ENCODE data around the gene RNF157.
A peak's percentile ranks its signal among the peaks of the same experiment; 100 is the strongest.

RNF157 gene

DNA sequence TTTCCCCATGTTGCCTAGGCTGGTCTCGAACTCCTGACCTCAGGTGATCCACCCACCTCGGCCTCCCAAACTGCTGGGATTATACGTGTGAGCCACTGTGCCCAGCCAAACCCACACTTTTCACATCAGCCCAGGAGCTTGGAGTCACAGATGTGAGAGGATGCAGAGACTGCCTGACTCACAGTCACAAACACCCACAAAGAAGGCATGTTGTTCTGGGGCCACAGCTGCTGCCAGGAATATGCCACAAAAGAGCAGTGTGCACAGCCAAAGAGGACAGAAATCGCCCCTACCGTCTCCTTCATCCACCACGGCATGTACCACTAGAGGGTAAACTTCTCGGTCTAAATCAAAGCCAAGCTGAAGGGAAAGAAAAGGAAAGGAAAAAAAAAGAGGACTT is 74.1 kb downstream of the RNF157 start:
- Histone ChIP-seq H4K20me1 (ENCODE audit: insufficient read depth, low read length) (no peaks in the 10 kb centered on the region), H3K27me3 (replicated peaks; ENCODE audit: insufficient read depth, low read length) (no peaks in the 10 kb centered on the region), H3K4me3 (ENCODE audit: low read length) (no peak overlapping the region), H3K9me2 (replicated peaks; ENCODE audit: insufficient read depth, low read length) (no peaks in the 10 kb centered on the region), H3K36me3 (replicated peaks; ENCODE audit: insufficient read depth, low read length) (no peaks in the 10 kb centered on the region), H3F3A (ENCODE audit: insufficient read depth, low read length) (no peaks in the 10 kb centered on the region), H3K4me2 (ENCODE audit: low read depth, low read length) (no peak overlapping the region), H3K9ac (ENCODE audit: low read length) (no peak overlapping the region), H3K27ac (ENCODE audit: low read length) (no peak overlapping the region), H3K79me2 (ENCODE audit: low read length) (no peaks in the 10 kb centered on the region), H2AFZ (ENCODE audit: low read length) (no peak overlapping the region), H3K9me3 (replicated peaks; ENCODE audit: insufficient read depth, low read length) (no peaks in the 10 kb centered on the region), H3K4me1 (ENCODE audit: low read length) (0 out of 2 replicates have a peak, but pooled peaks cover 3% of the 10 kb centered on the region)
- no peak for DNase-seq
- TF ChIP-seq CTCF (IDR thresholded peaks at IDR 0.05; ENCODE audit: low read length) (no peak), EZH2 (optimal IDR thresholded peaks at IDR 0.05; ENCODE audit: low read depth, low read length) (no peak), EZH2phosphoT487 (IDR thresholded peaks at IDR 0.05; ENCODE audit: low read length) (no peak)

DNA sequence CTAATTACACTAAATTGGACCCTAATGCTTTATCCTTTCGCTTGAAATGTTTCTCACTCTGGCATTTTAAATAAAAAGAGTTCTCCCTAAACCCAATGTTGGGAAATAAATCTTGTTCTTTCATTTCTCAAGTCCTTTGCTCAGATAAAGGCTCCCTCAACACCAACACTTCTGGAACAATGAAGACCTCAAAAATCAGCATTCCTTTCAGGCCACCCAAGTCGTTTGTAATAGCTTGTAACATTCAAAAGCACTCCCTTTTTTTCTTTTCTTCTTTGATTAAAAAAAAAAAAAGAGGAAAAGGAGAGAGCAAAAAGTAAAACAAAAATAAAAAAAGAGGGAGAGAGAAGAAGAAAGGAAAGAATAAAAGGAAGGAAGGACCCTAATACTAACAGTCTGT is 76.0 kb downstream of the RNF157 start:
- no peak for TF ChIP-seq EZH2phosphoT487 (IDR thresholded peaks at IDR 0.05; ENCODE audit: low read length)
- no peak for TF ChIP-seq EZH2 (optimal IDR thresholded peaks at IDR 0.05; ENCODE audit: low read depth, low read length)
- no peak for TF ChIP-seq CTCF (IDR thresholded peaks at IDR 0.05; ENCODE audit: low read length)
- Histone ChIP-seq H3K4me2 (ENCODE audit: low read depth, low read length) (peak overlapping the region; percentile 21), H3K27ac (ENCODE audit: low read length) (no peak overlapping the region), H3K27me3 (replicated peaks; ENCODE audit: insufficient read depth, low read length) (no peaks in the 10 kb centered on the region), H3K36me3 (replicated peaks; ENCODE audit: insufficient read depth, low read length) (no peaks in the 10 kb centered on the region), H3K79me2 (ENCODE audit: low read length) (no peaks in the 10 kb centered on the region), H3F3A (ENCODE audit: insufficient read depth, low read length) (no peaks in the 10 kb centered on the region), H2AFZ (ENCODE audit: low read length) (no peak overlapping the region), H3K9me2 (replicated peaks; ENCODE audit: insufficient read depth, low read length) (no peaks in the 10 kb centered on the region), H3K9ac (ENCODE audit: low read length) (no peak overlapping the region), H3K9me3 (replicated peaks; ENCODE audit: insufficient read depth, low read length) (no peaks in the 10 kb centered on the region), H3K4me1 (ENCODE audit: low read length) (0 out of 2 replicates have a peak, but pooled peaks cover 3% of the 10 kb centered on the region), H4K20me1 (ENCODE audit: insufficient read depth, low read length) (no peaks in the 10 kb centered on the region), H3K4me3 (ENCODE audit: low read length) (no peak overlapping the region)
- no peak for DNase-seq

DNA sequence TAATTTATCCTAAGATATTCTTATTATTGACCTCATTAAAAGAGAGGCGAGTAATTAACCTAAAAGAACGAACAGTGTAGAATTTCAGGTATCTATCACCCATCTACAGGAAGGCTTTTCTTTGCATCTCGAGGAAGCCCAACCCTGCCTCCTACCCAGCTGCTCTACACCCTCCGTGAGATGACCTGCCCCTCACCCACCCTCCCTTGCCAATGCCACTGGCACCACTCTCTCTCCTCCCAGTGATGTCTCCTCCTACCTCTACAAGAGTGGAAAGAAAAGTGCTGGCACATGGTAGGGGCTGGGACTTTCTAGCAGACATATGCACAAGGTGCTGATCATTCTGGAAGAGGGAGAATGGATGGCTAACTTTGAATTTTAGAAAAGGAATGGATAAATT is 76.4 kb downstream of the RNF157 start:
- H3K36me3 ChIP-seq (replicated peaks; ENCODE audit: insufficient read depth, low read length): no peaks in the 10 kb centered on the region
- DNase-seq: no peak
- H3K27me3 ChIP-seq (replicated peaks; ENCODE audit: insufficient read depth, low read length): no peaks in the 10 kb centered on the region
- H3K4me3 ChIP-seq (ENCODE audit: low read length): no peak overlapping the region
- no peaks in the 10 kb centered on the region for H4K20me1 ChIP-seq (ENCODE audit: insufficient read depth, low read length)
- H3K9me2 ChIP-seq (replicated peaks; ENCODE audit: insufficient read depth, low read length): no peaks in the 10 kb centered on the region
- H3F3A ChIP-seq (ENCODE audit: insufficient read depth, low read length): no peaks in the 10 kb centered on the region
- H3K79me2 ChIP-seq (ENCODE audit: low read length): no peaks in the 10 kb centered on the region
- H3K9me3 ChIP-seq (replicated peaks; ENCODE audit: insufficient read depth, low read length): no peaks in the 10 kb centered on the region
- H3K4me1 ChIP-seq (ENCODE audit: low read length): 0 out of 2 replicates have a peak, but pooled peaks cover 3% of the 10 kb centered on the region
- no peak overlapping the region for H3K27ac ChIP-seq (ENCODE audit: low read length)
- H3K4me2 ChIP-seq (ENCODE audit: low read depth, low read length): no peak overlapping the region; the same call in 1 of the 2 replicates
- no peak overlapping the region for H3K9ac ChIP-seq (ENCODE audit: low read length)
- H2AFZ ChIP-seq (ENCODE audit: low read length): no peak overlapping the region
- TF ChIP-seq CTCF (IDR thresholded peaks at IDR 0.05; ENCODE audit: low read length): no peak
- no peak for TF ChIP-seq EZH2phosphoT487 (IDR thresholded peaks at IDR 0.05; ENCODE audit: low read length)
- no peak for TF ChIP-seq EZH2 (optimal IDR thresholded peaks at IDR 0.05; ENCODE audit: low read depth, low read length)

Data from MM.1S (cell line).